ENCODE measurements around the gene CGB8. TPM values are rescaled to one million over a fixed set of nuclear protein-coding genes. Genes with fewer than 3 reads are reported as not detected.
"Not testable (repeated sequence)": the region's sequence is repeated elsewhere in the genome, so short reads cannot be mapped to it uniquely, and the experiment has no call there.

The CGB8 gene
- total RNA-seq, 1 donor from 2014 or later, result not detected

GRCh38 chr19:49024233-49024632 lies 24.7 kb downstream of the CGB8 start, which contains the start of gene CGB3:
TSS of gene CGB3 (minus strand) at chr19:49024333. CDS start at chr19:49023971, 362 bp downstream.
- H3K4me3 Mint-ChIP-seq; H3K4me2 ChIP-seq; H4K20me1 ChIP-seq (ENCODE audit: low read depth); H3F3A ChIP-seq (ENCODE audit: low read depth); H3K4me1 ChIP-seq; H3K9me3 ChIP-seq (ENCODE audit: low read depth); H3K36me3 Mint-ChIP-seq; H3K4me3 ChIP-seq; H3K27ac ChIP-seq; H3K36me3 ChIP-seq; H3K79me2 ChIP-seq (ENCODE audit: low read depth); H2AFZ ChIP-seq (replicated peaks); H3K9ac ChIP-seq; DNase-seq (ENCODE audit: low spot score); H3K27ac Mint-ChIP-seq; H3K9me3 Mint-ChIP-seq: not testable (repeated sequence)
- peaks cover 17% of the 10 kb centered on the region for H3K27me3 Mint-ChIP-seq (ENCODE audit: insufficient read depth, low read depth)
- peaks cover 17% of the 10 kb centered on the region for H3K4me1 Mint-ChIP-seq
- H3K27me3 ChIP-seq, result peaks cover 30% of the 10 kb centered on the region

GRCh38 chr19:49022116-49022515 lies 26.8 kb downstream of the CGB8 start:
- peaks cover 12% of the 10 kb centered on the region for H3K4me1 ChIP-seq
- no peak overlapping the region for H3K4me2 ChIP-seq
- H3K9ac ChIP-seq, result no peak overlapping the region
- no peak overlapping the region for H3K4me3 ChIP-seq
- no peak overlapping the region for H3K4me3 Mint-ChIP-seq
- no peaks in the 10 kb centered on the region for H3K36me3 ChIP-seq
- no peak for DNase-seq (ENCODE audit: low spot score)
- no peaks in the 10 kb centered on the region for H3K79me2 ChIP-seq (ENCODE audit: low read depth)
- peaks cover 2% of the 10 kb centered on the region for H3K9me3 Mint-ChIP-seq
- H4K20me1 ChIP-seq (ENCODE audit: low read depth), result peaks cover 8% of the 10 kb centered on the region
- TF ChIP-seq EZH2 (IDR thresholded peaks at IDR 0.05) (no peak), EZH2phosphoT487 (IDR thresholded peaks at IDR 0.05) (no peak), CTCF (IDR thresholded peaks at IDR 0.05) (no peak)
- peaks cover 51% of the 10 kb centered on the region for H3K27me3 ChIP-seq
- no peak overlapping the region for H3K27ac Mint-ChIP-seq
- H2AFZ ChIP-seq (replicated peaks), result no peak overlapping the region
- no peaks in the 10 kb centered on the region for H3K36me3 Mint-ChIP-seq
- H3K9me3 ChIP-seq (ENCODE audit: low read depth), result no peaks in the 10 kb centered on the region
- peaks cover 26% of the 10 kb centered on the region for H3K27me3 Mint-ChIP-seq (ENCODE audit: insufficient read depth, low read depth)
- peaks cover 19% of the 10 kb centered on the region for H3K4me1 Mint-ChIP-seq
- no peak overlapping the region for H3K27ac ChIP-seq
- H3F3A ChIP-seq (ENCODE audit: low read depth), result peaks cover 20% of the 10 kb centered on the region

- no peak for TF ChIP-seq EZH2 (IDR thresholded peaks at IDR 0.05)
- TF ChIP-seq EZH2phosphoT487 (IDR thresholded peaks at IDR 0.05), result no peak
- TF ChIP-seq CTCF (IDR thresholded peaks at IDR 0.05), result no peak
- H3K9me3 Mint-ChIP-seq, result peaks cover 2% of the 10 kb centered on the region
- H3K4me1 Mint-ChIP-seq, result peaks cover 19% of the 10 kb centered on the region
- no peak for DNase-seq (ENCODE audit: low spot score)
- H3K27me3 ChIP-seq, result peaks cover 52% of the 10 kb centered on the region
- no peaks in the 10 kb centered on the region for H3K36me3 ChIP-seq
- peaks cover 8% of the 10 kb centered on the region for H4K20me1 ChIP-seq (ENCODE audit: low read depth)
- H3K36me3 Mint-ChIP-seq, result no peaks in the 10 kb centered on the region
- H3K4me1 ChIP-seq, result peaks cover 12% of the 10 kb centered on the region
- no peaks in the 10 kb centered on the region for H3K79me2 ChIP-seq (ENCODE audit: low read depth)
- no peak overlapping the region for H3K4me3 ChIP-seq
- H3F3A ChIP-seq (ENCODE audit: low read depth), result peaks cover 21% of the 10 kb centered on the region
- no peak overlapping the region for H3K4me3 Mint-ChIP-seq
- no peak overlapping the region for H3K9ac ChIP-seq
- H3K27ac ChIP-seq, result no peak overlapping the region
- no peak overlapping the region for H3K4me2 ChIP-seq
- H3K27me3 Mint-ChIP-seq (ENCODE audit: insufficient read depth, low read depth), result peaks cover 29% of the 10 kb centered on the region
- no peak overlapping the region for H3K27ac Mint-ChIP-seq
- no peaks in the 10 kb centered on the region for H3K9me3 ChIP-seq (ENCODE audit: low read depth)
- H2AFZ ChIP-seq (replicated peaks), result no peak overlapping the region
Measured at GRCh38 chr19:49020931-49021895, 27.7 kb downstream of the CGB8 start.

GRCh38 chr19:49020342-49020741 lies 28.6 kb downstream of the CGB8 start:
- no peak overlapping the region for H3K9ac ChIP-seq
- DNase-seq (ENCODE audit: low spot score), result no peak
- peaks cover 12% of the 10 kb centered on the region for H3K4me1 ChIP-seq
- H3K79me2 ChIP-seq (ENCODE audit: low read depth), result no peaks in the 10 kb centered on the region
- H3K27me3 ChIP-seq, result peaks cover 52% of the 10 kb centered on the region
- no peak overlapping the region for H3K4me2 ChIP-seq
- no peak overlapping the region for H3K27ac ChIP-seq
- no peaks in the 10 kb centered on the region for H3K36me3 ChIP-seq
- H3K27ac Mint-ChIP-seq, result no peak overlapping the region
- H3K4me3 Mint-ChIP-seq, result peak overlapping the region; percentile 46
- H2AFZ ChIP-seq (replicated peaks), result no peak overlapping the region
- H3F3A ChIP-seq (ENCODE audit: low read depth), result peaks cover 21% of the 10 kb centered on the region
- peaks cover 2% of the 10 kb centered on the region for H3K9me3 Mint-ChIP-seq
- peaks cover 2% of the 10 kb centered on the region for H3K36me3 Mint-ChIP-seq
- peaks cover 29% of the 10 kb centered on the region for H3K27me3 Mint-ChIP-seq (ENCODE audit: insufficient read depth, low read depth)
- H4K20me1 ChIP-seq (ENCODE audit: low read depth), result peaks cover 8% of the 10 kb centered on the region
- H3K4me1 Mint-ChIP-seq, result peaks cover 19% of the 10 kb centered on the region
- no peak overlapping the region for H3K4me3 ChIP-seq
- H3K9me3 ChIP-seq (ENCODE audit: low read depth), result no peaks in the 10 kb centered on the region
- TF ChIP-seq EZH2 (IDR thresholded peaks at IDR 0.05), result no peak
- TF ChIP-seq EZH2phosphoT487 (IDR thresholded peaks at IDR 0.05), result no peak
- no peak for TF ChIP-seq CTCF (IDR thresholded peaks at IDR 0.05)

All from neural progenitor cell (in vitro differentiated cells).